Subcutaneous abdominal adipose tissue (tissue), 5 donors: ENCODE results near the gene FERMT3.

ENCODE experiments used
- H3K27ac ChIP-seq: one replicate; pipeline ENCODE4 v1.7.0; 2013; ENCODE audit warnings: low read depth, mild to moderate bottlenecking, inconsistent platforms, low read length, moderate library complexity
- H3K27me3 ChIP-seq, 5 donors: one replicate each; pipeline ENCODE4 v1.7.0; 2013; ENCODE audit warnings: low read length in 5 of 5, inconsistent platforms in 1 of 5; ENCODE audit not compliant: control insufficient read depth in 5 of 5, insufficient read depth in 4 of 5
- H3K36me3 ChIP-seq, 5 donors: one replicate each; pipeline ENCODE4 v1.7.0; 2013; ENCODE audit warnings: low read length in 5 of 5; ENCODE audit not compliant: control insufficient read depth in 5 of 5, insufficient read depth in 5 of 5
- H3K4me1 ChIP-seq, 5 donors: one replicate each; pipeline ENCODE4 v1.7.0; 2013; ENCODE audit warnings: low read length in 5 of 5, mild to moderate bottlenecking in 3 of 5, moderate library complexity in 1 of 5; ENCODE audit not compliant: control insufficient read depth in 5 of 5, insufficient read depth in 5 of 5
- H3K4me3 ChIP-seq, 5 donors: one replicate each; pipeline ENCODE4 v1.7.0; 2013; ENCODE audit warnings: low read length in 5 of 5, low read depth in 1 of 5
- H3K9ac ChIP-seq, 5 donors: one replicate each; pipeline ENCODE4 v1.7.0; 2013; ENCODE audit warnings: low read length in 5 of 5, mild to moderate bottlenecking in 4 of 5, moderate library complexity in 3 of 5
- H3K9me3 ChIP-seq, 5 donors: one replicate each; pipeline ENCODE4 v1.7.0; 2013; ENCODE audit warnings: low read length in 5 of 5; ENCODE audit not compliant: control insufficient read depth in 5 of 5
- donor health status: healthy.
- donor health status: healthy.
- donor health status: healthy.
- donor health status: healthy.
- donor health status: healthy.

The FERMT3 gene

GRCh38 chr11:64247729-64248531, 41.4 kb downstream of the FERMT3 start:
- H3K4me1 ChIP-seq: peaks cover 2 to 65% (median 54%) of the 10 kb centered on the region in 5 donors
- H3K36me3 ChIP-seq: peaks cover 0 to 14% (median 11%) of the 10 kb centered on the region in 5 donors
- H3K4me3 ChIP-seq: peak overlapping the region in 4 of 5 donors; percentile 76 to 92 (median 87)
- H3K27me3 ChIP-seq: no peaks in the 10 kb centered on the region
- no peaks in the 10 kb centered on the region for H3K9me3 ChIP-seq
- H3K9ac ChIP-seq: peak overlapping the region in 4 of 5 donors; percentile 26 to 91 (median 84)
- H3K27ac ChIP-seq: peak overlapping the region; percentile 94

- Histone ChIP-seq H3K4me3 (no peak overlapping the region), H3K27ac (no peak overlapping the region), H3K4me1 (peaks cover 2 to 65% (median 55%) of the 10 kb centered on the region in 5 donors), H3K36me3 (peaks cover 0 to 7% (median 7%) of the 10 kb centered on the region in 5 donors), H3K27me3 (no peaks in the 10 kb centered on the region), H3K9me3 (no peaks in the 10 kb centered on the region), H3K9ac (no peak overlapping the region)
These were observed 42.1 kb downstream of the FERMT3 start for GRCh38 chr11:64248578-64248977.

GRCh38 chr11:64249038-64249437, 42.5 kb downstream of the FERMT3 start:
- H3K9ac ChIP-seq: no peak overlapping the region
- peaks cover 2 to 64% (median 58%) of the 10 kb centered on the region in 5 donors for H3K4me1 ChIP-seq
- no peaks in the 10 kb centered on the region for H3K27me3 ChIP-seq
- H3K27ac ChIP-seq: no peak overlapping the region
- H3K4me3 ChIP-seq: no peak overlapping the region
- peaks cover 0 to 5% (median 3%) of the 10 kb centered on the region in 5 donors for H3K36me3 ChIP-seq
- H3K9me3 ChIP-seq: no peaks in the 10 kb centered on the region

GRCh38 chr11:64249563-64250414, 43.3 kb downstream of the FERMT3 start:
- H3K27me3 ChIP-seq: no peaks in the 10 kb centered on the region
- no peaks in the 10 kb centered on the region for H3K9me3 ChIP-seq
- H3K27ac ChIP-seq: no peak overlapping the region
- H3K36me3 ChIP-seq: peaks cover 0 to 8% (median 7%) of the 10 kb centered on the region in 5 donors
- H3K4me1 ChIP-seq: peaks cover 2 to 62% (median 58%) of the 10 kb centered on the region in 5 donors
- H3K9ac ChIP-seq: peak overlapping the region in 1 of 5 donors; percentile 22
- no peak overlapping the region for H3K4me3 ChIP-seq

GRCh38 chr11:64250415-64251015, 44.0 kb downstream of the FERMT3 start:
- peak overlapping the region in 4 of 5 donors; percentile 47 to 66 (median 64) for H3K4me3 ChIP-seq
- H3K36me3 ChIP-seq: peaks cover 0 to 15% (median 13%) of the 10 kb centered on the region in 5 donors
- H3K9ac ChIP-seq: peak overlapping the region in 4 of 5 donors; percentile 16 to 59 (median 48)
- no peaks in the 10 kb centered on the region for H3K9me3 ChIP-seq
- H3K27ac ChIP-seq: no peak overlapping the region
- H3K4me1 ChIP-seq: peaks cover 2 to 54% (median 51%) of the 10 kb centered on the region in 5 donors
- H3K27me3 ChIP-seq: no peaks in the 10 kb centered on the region

- Histone ChIP-seq H3K27me3 (no peaks in the 10 kb centered on the region), H3K36me3 (peaks cover 0 to 21% (median 20%) of the 10 kb centered on the region in 5 donors), H3K4me3 (peak within 1 kb of the TSS; percentile 73 to 80 (median 78)), H3K27ac (peak within 1 kb of the TSS; percentile 50), H3K4me1 (peaks cover 2 to 48% (median 44%) of the 10 kb centered on the region in 5 donors), H3K9me3 (no peaks in the 10 kb centered on the region), H3K9ac (peak within 1 kb of the TSS in 4 of 5 donors; percentile 82 to 89 (median 84))
These were observed 44.7 kb downstream of the FERMT3 start, which contains the start of gene PLCB3 for GRCh38 chr11:64251016-64251752. Gene PLCB3 (plus strand): TSS chr11:64251530. CDS start chr11:64251650, 120 bp downstream.

- Histone ChIP-seq H3K27me3 (no peaks in the 10 kb centered on the region), H3K4me1 (peaks cover 2 to 46% (median 43%) of the 10 kb centered on the region in 5 donors), H3K9me3 (no peaks in the 10 kb centered on the region), H3K4me3 (peak overlapping the region; percentile 73 to 80 (median 78)), H3K36me3 (peaks cover 0 to 26% (median 25%) of the 10 kb centered on the region in 5 donors), H3K27ac (peak overlapping the region; percentile 50), H3K9ac (peak overlapping the region in 4 of 5 donors; percentile 82 to 89 (median 84))
These were observed 45.2 kb downstream of the FERMT3 start for GRCh38 chr11:64251753-64252002.

- Histone ChIP-seq H3K36me3 (peaks cover 0 to 30% (median 26%) of the 10 kb centered on the region in 5 donors), H3K27me3 (no peaks in the 10 kb centered on the region), H3K9me3 (no peaks in the 10 kb centered on the region), H3K9ac (peak overlapping the region in 4 of 5 donors; percentile 82 to 89 (median 84)), H3K4me3 (peak overlapping the region; percentile 73 to 80 (median 78)), H3K4me1 (peaks cover 0 to 41% (median 39%) of the 10 kb centered on the region in 5 donors), H3K27ac (peak overlapping the region; percentile 50)
These were observed 45.7 kb downstream of the FERMT3 start for GRCh38 chr11:64252003-64252872.
